Activated CD4-positive, CD25-positive, alpha-beta regulatory T cell (primary cell): ENCODE measurements around the gene FCRL5.

Source experiments
- DNase-seq, 4 experiments: peaks; one replicate each; lab custom pipeline; 2025; lab: John Stamatoyannopoulos, UW

FCRL5 gene

DNA sequence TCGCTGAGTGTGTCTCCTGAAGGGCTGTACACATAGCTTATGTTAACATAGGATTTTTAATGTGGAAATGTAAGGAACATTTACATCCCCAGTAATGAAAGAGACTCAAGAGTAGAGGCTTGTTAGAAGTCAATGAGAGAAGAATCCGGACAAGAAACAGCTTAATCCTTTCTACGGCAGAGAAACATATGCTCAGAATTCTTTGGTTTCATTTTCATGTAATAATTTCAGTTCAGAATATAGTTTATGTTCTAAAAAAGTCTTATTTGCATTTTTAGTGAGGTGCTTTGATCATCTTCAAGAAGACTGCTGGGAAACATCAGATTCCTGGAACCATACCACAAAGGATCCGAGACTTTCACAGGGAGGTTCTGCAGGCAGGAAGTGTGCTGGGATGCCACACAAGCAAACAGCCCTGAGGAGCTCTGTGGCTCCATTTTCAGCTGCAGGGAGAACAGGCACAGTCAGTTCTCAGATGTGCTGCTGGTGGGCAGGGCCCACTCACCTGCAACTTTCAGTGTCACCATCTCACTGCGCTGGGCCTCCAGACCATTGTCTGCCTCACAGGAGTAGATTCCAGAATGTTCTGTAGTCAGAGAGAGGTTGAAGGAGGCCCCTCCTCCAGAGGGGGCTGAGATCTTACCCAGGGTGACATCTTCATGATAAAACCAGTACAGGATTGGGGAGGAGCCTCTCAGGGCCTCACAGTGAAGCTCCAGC, 28.4 kb downstream of the FCRL5 start:
- DNase-seq, result no peak

GRCh38 chr1:157521056-157521455, 31.3 kb downstream of the FCRL5 start:
- DNase-seq, result no peak

DNA sequence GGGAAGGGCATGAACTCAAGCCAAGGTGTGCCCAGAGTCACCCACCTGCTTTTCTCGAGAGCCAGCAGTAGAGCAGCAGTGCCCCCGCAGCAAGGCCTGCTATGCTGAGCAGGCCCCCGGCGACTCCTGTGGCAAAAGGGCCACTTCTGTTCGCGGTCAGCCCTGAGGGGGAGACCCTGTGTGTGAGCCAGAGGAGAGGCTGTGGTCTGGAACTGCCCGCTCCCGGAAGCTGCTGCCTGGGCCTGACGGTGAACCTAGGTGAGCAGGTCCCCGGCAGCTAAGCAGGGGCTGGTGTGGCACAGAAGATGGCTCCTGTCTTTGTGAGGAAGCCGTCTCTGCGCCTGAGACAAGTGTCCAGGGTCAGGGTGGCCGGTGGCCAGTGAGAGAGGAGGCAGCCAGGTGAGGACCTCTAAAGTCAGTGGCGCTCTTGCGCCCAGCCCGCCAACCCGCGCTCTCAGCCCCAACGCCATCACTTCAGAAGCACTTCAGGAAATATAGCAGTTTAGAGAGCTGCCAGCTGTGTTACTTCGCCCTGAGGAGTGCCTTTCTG, 31.9 kb downstream of the FCRL5 start:
- DNase-seq, result no peak

- no peak for DNase-seq
These were observed 32.9 kb downstream of the FCRL5 start for GRCh38 chr1:157519451-157519850.

DNA sequence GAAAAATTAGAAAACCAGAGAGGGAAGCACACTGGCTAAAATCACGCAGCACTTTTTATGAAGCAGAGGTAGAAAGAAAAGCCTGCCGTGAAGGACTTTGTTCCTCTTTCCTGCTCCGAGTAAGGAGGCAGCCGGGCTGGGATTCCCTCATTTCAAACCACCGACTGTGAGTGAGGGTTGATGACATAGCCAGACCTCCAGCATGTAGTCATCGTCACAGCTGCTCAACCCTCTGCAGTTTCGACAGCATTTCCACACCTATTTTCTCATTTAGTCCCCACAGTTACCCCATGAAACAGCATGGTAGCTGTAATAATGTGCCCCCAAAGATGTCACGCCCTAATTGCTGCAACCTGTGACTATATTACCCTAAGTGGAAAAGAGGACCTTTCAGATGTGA, 35.3 kb downstream of the FCRL5 start:
- DNase-seq, result no peak

- no peak for DNase-seq
These were observed 36.6 kb downstream of the FCRL5 start for GRCh38 chr1:157515709-157516108.

GRCh38 chr1:157515141-157515540, 37.2 kb downstream of the FCRL5 start:
- no peak for DNase-seq

GRCh38 chr1:157512036-157512969, 40.0 kb downstream of the FCRL5 start:
- DNase-seq, result no peak

DNA sequence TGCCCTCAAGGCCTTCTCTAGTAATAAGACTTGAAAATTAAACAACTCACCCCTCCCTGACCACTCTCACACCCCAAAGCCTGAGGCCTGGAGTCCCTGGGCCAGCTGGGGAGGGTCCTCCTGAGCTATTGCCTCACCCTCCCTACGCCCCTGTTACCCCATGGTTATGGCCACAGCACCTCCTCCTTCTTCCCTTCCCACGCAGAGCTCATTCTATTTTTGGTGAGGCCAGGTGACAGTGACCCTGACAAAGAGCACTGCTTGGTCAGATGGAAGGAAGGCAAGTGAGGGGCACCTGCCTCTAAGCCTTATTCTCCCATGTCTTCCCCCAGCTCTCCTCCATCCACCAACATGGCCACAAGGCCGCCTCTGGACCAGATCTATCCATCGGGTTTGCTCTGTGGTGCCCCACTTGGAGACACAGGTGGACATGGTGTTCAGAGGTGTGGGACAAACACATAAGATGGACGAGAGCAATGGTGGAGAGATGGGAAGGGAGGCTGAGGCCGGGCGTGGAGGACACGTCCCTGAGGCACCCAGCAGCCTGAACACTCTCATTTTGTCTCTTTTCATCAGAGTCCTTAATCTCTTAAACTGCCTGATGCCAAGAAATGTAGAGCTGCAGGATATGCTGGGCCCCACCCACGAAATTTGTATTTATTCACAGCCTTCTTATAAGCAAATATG, 42.6 kb downstream of the FCRL5 start:
- DNase-seq, result no peak

DNA sequence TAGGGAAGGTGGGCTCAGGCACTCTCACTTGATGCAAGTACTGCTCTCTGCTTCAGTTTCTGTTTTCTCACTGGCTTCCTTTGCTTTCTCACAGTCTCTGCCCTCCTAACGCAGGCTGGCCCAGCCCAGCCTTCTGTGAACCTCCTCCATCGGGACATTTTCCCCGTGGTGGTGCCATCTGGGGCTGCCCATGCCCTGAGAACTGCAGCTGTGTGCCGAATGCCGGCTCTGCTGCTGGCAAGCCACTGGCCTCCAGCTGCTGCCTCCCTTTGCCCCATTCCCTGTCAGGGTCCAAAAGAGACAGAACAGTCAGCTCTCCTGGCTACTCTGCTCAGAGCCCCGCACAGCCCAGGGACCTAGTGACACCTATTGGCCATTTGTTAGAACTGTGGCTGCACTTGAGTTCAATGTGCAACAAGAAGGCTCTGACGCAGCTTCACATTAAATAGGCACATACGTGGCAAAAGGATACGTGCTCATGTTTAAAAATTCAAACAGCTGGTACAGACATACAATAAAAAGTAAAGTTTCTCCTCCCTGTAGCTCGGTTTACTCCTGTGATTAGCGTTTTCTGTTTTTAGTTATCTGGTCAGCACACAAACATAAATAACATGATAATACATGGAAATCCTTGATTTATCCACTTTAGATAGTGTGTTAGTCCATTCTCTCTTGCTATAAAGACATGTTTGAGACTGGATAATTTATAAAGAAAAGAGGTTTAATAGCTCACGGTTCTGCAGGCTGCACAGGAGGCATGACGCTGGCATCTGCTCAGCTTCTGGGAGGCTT, 46.6 kb downstream of the FCRL5 start:
- DNase-seq, result no peak

DNA sequence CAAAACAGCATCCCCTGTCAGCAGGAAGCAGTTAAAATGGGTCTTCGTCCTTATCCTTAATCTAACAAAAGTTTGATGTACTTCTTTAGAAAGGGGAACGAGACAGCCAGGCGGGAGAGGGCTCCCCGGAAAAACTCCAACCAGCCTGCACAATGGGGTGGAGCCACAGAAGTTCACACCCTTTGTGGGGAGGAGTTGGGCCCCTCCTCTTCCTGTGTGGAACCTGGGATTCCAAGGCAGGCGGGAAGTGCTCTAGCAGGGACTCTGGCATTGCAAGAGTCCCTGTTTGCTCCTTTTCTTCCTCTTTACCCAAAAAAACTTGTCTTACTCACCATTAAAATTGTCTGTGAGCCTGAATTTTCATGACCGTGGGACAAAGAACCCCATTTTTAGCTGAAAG, 47.7 kb downstream of the FCRL5 start:
- no peak for DNase-seq

DNA sequence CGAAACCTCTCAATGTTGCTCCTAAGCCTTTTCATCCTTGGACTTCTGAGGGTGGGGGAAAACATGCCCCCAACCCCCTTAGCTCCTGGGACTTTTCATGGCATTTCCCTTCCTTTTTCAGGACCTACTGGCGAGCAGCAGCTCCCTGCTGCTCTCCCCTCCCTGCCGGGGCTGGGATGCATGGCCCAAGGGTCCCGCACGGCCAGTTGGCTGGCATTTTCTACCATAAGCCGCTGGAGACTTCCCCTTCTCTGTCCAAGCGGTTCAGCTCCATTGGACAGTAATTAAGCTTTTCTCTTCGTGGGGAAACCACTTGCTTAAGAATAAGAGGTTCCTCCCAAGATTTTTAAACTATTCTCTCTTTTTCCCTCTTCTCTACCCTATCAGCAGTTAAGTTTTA, 52.8 kb downstream of the FCRL5 start:
- DNase-seq, result no peak

GRCh38 chr1:157498736-157499090, 53.6 kb downstream of the FCRL5 start:
- no peak for DNase-seq

- DNase-seq, result no peak
These were observed 54.2 kb downstream of the FCRL5 start for GRCh38 chr1:157497987-157498735.

- DNase-seq, result no peak
These were observed 55.0 kb downstream of the FCRL5 start for GRCh38 chr1:157497284-157497683.

- no peak for DNase-seq
These were observed 56.2 kb downstream of the FCRL5 start for GRCh38 chr1:157496121-157496526.

DNA sequence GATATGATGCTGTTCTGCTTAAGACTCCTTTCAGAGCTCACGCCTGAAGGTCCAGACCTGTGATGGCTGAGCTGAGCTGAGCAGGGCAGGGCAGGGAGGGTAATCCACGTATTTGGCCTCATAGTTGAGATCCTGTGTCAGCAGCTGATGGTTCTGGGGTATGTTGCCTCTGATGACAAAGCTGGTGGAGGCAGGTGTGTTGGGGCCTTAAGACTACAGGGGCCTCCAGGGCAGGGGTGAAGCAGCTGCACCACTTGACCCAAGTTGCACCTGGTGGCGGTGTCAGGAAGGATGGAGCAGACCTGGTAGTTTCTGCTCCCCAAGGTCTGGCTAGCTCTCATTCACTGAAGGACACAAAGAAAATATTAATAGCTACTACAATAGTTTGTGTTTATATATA, 57.0 kb downstream of the FCRL5 start:
- DNase-seq, result no peak

DNA sequence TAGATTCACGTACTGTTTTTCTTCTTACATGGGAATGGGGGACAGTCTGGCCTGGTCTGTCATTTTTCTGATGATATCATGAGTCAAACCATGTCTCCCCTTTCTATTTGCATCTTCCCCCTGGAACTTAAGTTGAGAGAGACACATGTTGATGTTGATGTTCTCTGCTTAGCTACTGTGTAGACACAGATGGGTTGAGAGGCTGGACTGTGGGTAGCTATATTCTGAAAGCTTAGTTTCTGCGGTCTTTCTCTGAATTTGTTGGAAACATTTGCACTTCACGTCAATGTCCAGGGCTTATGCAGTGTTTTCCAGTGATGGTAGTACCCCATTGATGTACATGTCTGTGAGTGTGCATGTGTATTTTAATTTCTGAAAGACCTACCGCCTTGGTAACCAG, 58.2 kb downstream of the FCRL5 start:
- no peak for DNase-seq

DNA sequence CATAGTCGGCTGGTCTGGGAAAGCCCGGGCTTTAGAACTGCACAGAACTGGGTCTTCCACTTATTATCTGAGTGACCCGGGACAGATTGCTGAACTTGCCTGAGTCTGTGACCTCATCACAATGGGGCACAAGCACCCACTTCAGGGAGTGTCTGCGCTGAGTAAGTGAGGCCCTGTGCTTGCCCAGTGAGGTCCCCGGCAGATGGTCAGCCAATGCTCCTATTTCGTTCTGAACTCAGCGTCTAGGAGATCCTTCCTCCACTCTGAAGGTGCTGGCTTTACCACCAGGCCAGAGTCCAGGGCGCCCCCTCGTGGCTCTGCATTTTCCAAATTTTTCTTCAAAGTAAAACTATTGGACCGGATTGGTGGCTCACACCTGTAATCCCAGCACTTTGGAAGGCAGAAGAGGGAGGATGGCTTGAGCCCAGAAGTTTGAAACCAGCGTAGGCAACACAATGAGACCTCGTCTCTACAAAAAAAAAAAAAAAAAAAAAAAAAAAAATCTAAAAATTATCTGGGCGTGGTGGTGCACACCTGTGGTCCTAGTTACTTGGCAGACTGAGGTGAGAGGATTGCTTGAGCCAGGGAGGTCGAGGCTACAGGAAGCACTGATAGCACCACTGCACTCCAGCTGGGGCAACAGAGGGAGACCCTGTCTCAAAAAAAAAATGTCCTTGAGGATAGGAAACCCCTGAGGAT, 61.7 kb downstream of the FCRL5 start:
- DNase-seq, result peak in 1 of 4 experiments; percentile 46

- DNase-seq, result no peak
These were observed 64.2 kb downstream of the FCRL5 start for GRCh38 chr1:157488156-157488555.
